Lung (tissue), 12 donors: ENCODE measurements around the gene TENM4. TPM values are rescaled to one million over a fixed set of nuclear protein-coding genes. Genes with fewer than 3 reads are reported as not detected.

ENCODE experiments used
- ATAC-seq: fragments of 200-7000 bp; cut with Tn5 transposase; one replicate; pipeline ENCODE4 v1.9.1; 2020; ENCODE audit warnings: moderate number of reproducible peaks; ENCODE audit not compliant: insufficient read depth, low FRiP score
- DNase-seq, 3 donors: peaks; one replicate each; pipeline ENCODE4 v3.0.0-alpha.2; 2013 to 2017
- H3K27ac ChIP-seq, 2 donors: one replicate each; pipeline ENCODE4 v1.5.1; 2013; ENCODE audit warnings: mild to moderate bottlenecking in 2 of 2, moderate library complexity in 2 of 2, control low read depth in 1 of 2, inconsistent platforms in 1 of 2, low read depth in 1 of 2, low read length in 1 of 2
- H3K27me3 ChIP-seq, 3 donors: one replicate each; pipeline ENCODE4 v1.5.1; 2013; ENCODE audit warnings: low read length in 2 of 3; ENCODE audit not compliant: control insufficient read depth in 3 of 3, insufficient read depth in 3 of 3
- H3K36me3 ChIP-seq, 4 donors: one replicate each; pipeline ENCODE4 v1.5.1; 2013; ENCODE audit warnings: low read length in 4 of 4, mild to moderate bottlenecking in 1 of 4, moderate library complexity in 1 of 4; ENCODE audit not compliant: control insufficient read depth in 4 of 4, insufficient read depth in 4 of 4
- H3K4me1 ChIP-seq, 5 donors: one replicate each; pipeline ENCODE4 v1.5.1; 2013; ENCODE audit warnings: low read length in 5 of 5, mild to moderate bottlenecking in 2 of 5, moderate library complexity in 1 of 5; ENCODE audit not compliant: control insufficient read depth in 5 of 5, insufficient read depth in 5 of 5
- H3K4me3 ChIP-seq: one replicate; pipeline ENCODE4 v1.5.1; 2013; ENCODE audit warnings: mild to moderate bottlenecking, control low read depth, moderate library complexity
- H3K9ac ChIP-seq, 2 donors: one replicate each; pipeline ENCODE4 v1.5.1; 2013; ENCODE audit warnings: low read length in 2 of 2, control low read depth in 1 of 2; ENCODE audit not compliant: insufficient read depth in 1 of 2
- H3K9me3 ChIP-seq, 4 donors: one replicate each; pipeline ENCODE4 v1.5.1; 2013; ENCODE audit warnings: low read length in 3 of 4, mild to moderate bottlenecking in 1 of 4, moderate library complexity in 1 of 4; ENCODE audit not compliant: control insufficient read depth in 4 of 4, insufficient read depth in 3 of 4
- CTCF ChIP-seq: IDR thresholded peaks from 2 replicates; pipeline ENCODE4 v1.5.1; 2012; ENCODE audit warnings: mild to moderate bottlenecking; ENCODE audit errors: control extremely low read depth, extremely low read depth
- WGBS, 2 donors: extraction: QIAGEN DNeasy Blood & Tissue Kit; methylation state at CpG; one replicate each; pipeline ENCODE4 v1.1.7; 2013; 5-methylcytosine and 5-hydroxymethylcytosine counted together
- polyA plus RNA-seq, 2 donors: library from polyadenylated mRNA; stranded (reverse); fragments of 200-250 nt; gene quantifications; one replicate each; pipeline ENCODE4 v1.2.1, GENCODE V29; 2013
- total RNA-seq, 2 donors: library from RNA; depleted of rRNA in 1 of 2; stranded (reverse); fragments of >200 nt in 1 of 2; gene quantifications; one replicate each; pipeline ENCODE4 v1.2.1, GENCODE V29; 2014 to 2021
- donor health status: control.
- donor health status: control.
- donor health status: Bipolar disorder and iron deficiency.
- donor health status: healthy.
- donor health status: DM: yes; HTN: yes; CAD: no.

The TENM4 gene
- total and polyA plus RNA-seq, 4 donors = 0.28 to 16.4 (median 3.2) TPM

GRCh38 chr11:78832226-78832947 lies 608.4 kb downstream of the TENM4 start:
- Histone ChIP-seq H3K27me3 (no peaks in the 10 kb centered on the region), H3K9ac (no peak overlapping the region), H3K4me1 (no peaks in the 10 kb centered on the region), H3K9me3 (no peaks in the 10 kb centered on the region), H3K36me3 (no peaks in the 10 kb centered on the region), H3K4me3 (no peak overlapping the region), H3K27ac (no peak overlapping the region)
- 84 to 87% methylated on average over 7 of the region's 7 CpGs for WGBS, 2 donors
- TF ChIP-seq CTCF = no peak
- DNase-seq (peak in 2 of 3 donors; percentile 33 to 48), ATAC-seq (no peak)

- H3K27me3 ChIP-seq = no peaks in the 10 kb centered on the region
- no peaks in the 10 kb centered on the region for H3K4me1 ChIP-seq
- no peak overlapping the region for H3K4me3 ChIP-seq
- no peak overlapping the region for H3K27ac ChIP-seq
- WGBS, 2 donors = 92 to 93% methylated on average over 4 of the region's 4 CpGs
- ATAC-seq (no peak), DNase-seq (no peak)
- no peaks in the 10 kb centered on the region for H3K9me3 ChIP-seq
- H3K36me3 ChIP-seq = no peaks in the 10 kb centered on the region
- TF ChIP-seq CTCF = no peak
- no peak overlapping the region for H3K9ac ChIP-seq
Measured at GRCh38 chr11:78831571-78831970, 609.3 kb downstream of the TENM4 start.

- H3K4me3 ChIP-seq = no peak overlapping the region
- TF ChIP-seq CTCF = no peak
- no peaks in the 10 kb centered on the region for H3K36me3 ChIP-seq
- H3K27me3 ChIP-seq = no peaks in the 10 kb centered on the region
- DNase-seq (no peak), ATAC-seq (no peak)
- H3K9ac ChIP-seq = no peak overlapping the region
- no peaks in the 10 kb centered on the region for H3K9me3 ChIP-seq
- H3K4me1 ChIP-seq = peaks cover 0 to 6% (median 4%) of the 10 kb centered on the region in 5 donors
- no peak overlapping the region for H3K27ac ChIP-seq
- WGBS, 2 donors = 83% methylated on average over 11 of the region's 11 CpGs
Measured at GRCh38 chr11:78830277-78830819, 610.5 kb downstream of the TENM4 start.
